ENCODE data around the gene VAC14. TPM values are rescaled to one million over a fixed set of nuclear protein-coding genes. Genes with fewer than 3 reads are reported as not detected.
A peak's percentile ranks its signal among the peaks of the same experiment; 100 is the strongest.

The VAC14 gene
- total and polyA plus RNA-seq, 4 donors = 27.6 to 60.8 (median 50.9) TPM

- no peak for TF ChIP-seq CTCF (IDR thresholded peaks at IDR 0.05; ENCODE audit: control extremely low read depth, extremely low read depth)
- H3K9ac ChIP-seq (ENCODE audit: insufficient read depth in 1 of 2, low read length in 2 of 2) = no peak overlapping the region
- H3K9me3 ChIP-seq (ENCODE audit: control insufficient read depth in 4 of 4, insufficient read depth in 3 of 4, low read length in 3 of 4) = no peaks in the 10 kb centered on the region
- WGBS, 2 donors = 69 to 93% methylated on average over 5 of the region's 5 CpGs
- ATAC-seq (ENCODE audit: insufficient read depth, low FRiP score) (no peak), DNase-seq (no peak)
- peaks cover 25 to 79% (median 48%) of the 10 kb centered on the region in 5 donors for H3K4me1 ChIP-seq (ENCODE audit: control insufficient read depth in 5 of 5, insufficient read depth in 5 of 5, low read length in 5 of 5)
- H3K4me3 ChIP-seq = no peak overlapping the region
- no peaks in the 10 kb centered on the region for H3K27me3 ChIP-seq (ENCODE audit: control insufficient read depth in 3 of 3, insufficient read depth in 3 of 3, low read length in 2 of 3)
- peak overlapping the region in 1 of 2 donors; percentile 91 for H3K27ac ChIP-seq (ENCODE audit: low read depth in 1 of 2, low read length in 1 of 2)
- H3K36me3 ChIP-seq (ENCODE audit: control insufficient read depth in 4 of 4, insufficient read depth in 4 of 4, low read length in 4 of 4) = peaks cover 0 to 10% (median 4%) of the 10 kb centered on the region in 4 donors
Measured at GRCh38 chr16:70687102-70687511, 113.9 kb downstream of the VAC14 start.

GRCh38 chr16:70686376-70687101 lies 114.4 kb downstream of the VAC14 start:
- Histone ChIP-seq H3K9ac (ENCODE audit: insufficient read depth in 1 of 2, low read length in 2 of 2) (peak overlapping the region in 1 of 2 donors; percentile 55), H3K27ac (ENCODE audit: low read depth in 1 of 2, low read length in 1 of 2) (peak overlapping the region; percentile 74 to 91), H3K27me3 (ENCODE audit: control insufficient read depth in 3 of 3, insufficient read depth in 3 of 3, low read length in 2 of 3) (no peaks in the 10 kb centered on the region), H3K4me3 (no peak overlapping the region), H3K9me3 (ENCODE audit: control insufficient read depth in 4 of 4, insufficient read depth in 3 of 4, low read length in 3 of 4) (no peaks in the 10 kb centered on the region), H3K36me3 (ENCODE audit: control insufficient read depth in 4 of 4, insufficient read depth in 4 of 4, low read length in 4 of 4) (peaks cover 0 to 10% (median 4%) of the 10 kb centered on the region in 4 donors), H3K4me1 (ENCODE audit: control insufficient read depth in 5 of 5, insufficient read depth in 5 of 5, low read length in 5 of 5) (peaks cover 25 to 79% (median 49%) of the 10 kb centered on the region in 5 donors)
- ATAC-seq (ENCODE audit: insufficient read depth, low FRiP score) (no peak), DNase-seq (no peak)
- 47 to 64% methylated on average over 25 to 29 of the region's 29 CpGs for WGBS, 2 donors
- TF ChIP-seq CTCF (IDR thresholded peaks at IDR 0.05; ENCODE audit: control extremely low read depth, extremely low read depth) = no peak

GRCh38 chr16:70685938-70686375 lies 115.0 kb downstream of the VAC14 start, which contains the start of gene MTSS2:
Gene MTSS2 (minus strand): TSS chr16:70686053. CDS start chr16:70685791, 262 bp downstream.
- TF ChIP-seq CTCF (IDR thresholded peaks at IDR 0.05; ENCODE audit: control extremely low read depth, extremely low read depth) = no peak
- H3K4me3 ChIP-seq = peak within 1 kb of the TSS; percentile 71
- DNase-seq (peak; percentile 93 to 97 (median 94)), ATAC-seq (ENCODE audit: insufficient read depth, low FRiP score) (peak; percentile 49)
- WGBS, 2 donors = 1 to 2% methylated on average over 21 to 72 of the region's 72 CpGs
- H3K4me1 ChIP-seq (ENCODE audit: control insufficient read depth in 5 of 5, insufficient read depth in 5 of 5, low read length in 5 of 5) = peaks cover 24 to 79% (median 55%) of the 10 kb centered on the region in 5 donors
- H3K9me3 ChIP-seq (ENCODE audit: control insufficient read depth in 4 of 4, insufficient read depth in 3 of 4, low read length in 3 of 4) = no peaks in the 10 kb centered on the region
- H3K27ac ChIP-seq (ENCODE audit: low read depth in 1 of 2, low read length in 1 of 2) = peak within 1 kb of the TSS; percentile 82 to 91
- H3K9ac ChIP-seq (ENCODE audit: insufficient read depth in 1 of 2, low read length in 2 of 2) = peak within 1 kb of the TSS; percentile 37 to 55
- peaks cover 0 to 10% (median 4%) of the 10 kb centered on the region in 4 donors for H3K36me3 ChIP-seq (ENCODE audit: control insufficient read depth in 4 of 4, insufficient read depth in 4 of 4, low read length in 4 of 4)
- no peaks in the 10 kb centered on the region for H3K27me3 ChIP-seq (ENCODE audit: control insufficient read depth in 3 of 3, insufficient read depth in 3 of 3, low read length in 2 of 3)

Measured in lung (tissue), 12 donors.